ENCODE measurements around the gene SLC7A6. TPM values are rescaled to one million over a fixed set of nuclear protein-coding genes. Genes with fewer than 3 reads are reported as not detected.

Gene SLC7A6
- total and polyA plus RNA-seq, 2 of the 13 experiments (the other 11 are each of a cell fraction or from before 2014, with no cell fraction given) = 35.8 to 70.8 TPM

- peak; percentile 87 for TF ChIP-seq GFI1 (CRISPR knock-in tag; IDR thresholded peaks at IDR 0.05; ENCODE audit: borderline replicate concordance)
- TF ChIP-seq ZNF124 (CRISPR knock-in tag; IDR thresholded peaks at IDR 0.05) = peak; percentile 65; the same call in 1 of the 2 replicates
- TF ChIP-seq HIC2 (CRISPR knock-in tag; IDR thresholded peaks at IDR 0.05; ENCODE audit: low read depth) = peak; percentile 48; the same call in 1 of the 2 replicates
- no peak for TF ChIP-seq ZNF766 (CRISPR knock-in tag; IDR thresholded peaks at IDR 0.05; ENCODE audit: borderline replicate concordance)
- no peak for TF ChIP-seq ZNF530 (CRISPR knock-in tag; IDR thresholded peaks at IDR 0.05; ENCODE audit: low read depth)
- peak in 1 of 2 experiments; percentile 42; a peak in 1 of 4 replicates for TF ChIP-seq ATF4 (CRISPR knock-in tag; IDR thresholded peaks at IDR 0.05)
- 0 out of 2 replicates have a peak, but pooled peaks have one; percentile 53 for TF ChIP-seq ZNF576 (CRISPR knock-in tag; IDR thresholded peaks at IDR 0.05)
- peak; percentile 66 for TF ChIP-seq CCAR2 (optimal IDR thresholded peaks at IDR 0.05; ENCODE audit: low read depth, low read length)
- TF ChIP-seq CREM (IDR thresholded peaks at IDR 0.05) = peak; percentile 93
- TF ChIP-seq CREM (CRISPR knock-in tag; IDR thresholded peaks at IDR 0.05) = no peak
- peak; percentile 86; the same call in 1 of the 2 replicates for TF ChIP-seq ZBTB34 (CRISPR knock-in tag; IDR thresholded peaks at IDR 0.05)
- TF ChIP-seq IKZF5 (CRISPR knock-in tag; IDR thresholded peaks at IDR 0.05) = peak; percentile 95
- TF ChIP-seq UBTF (CRISPR knock-in tag; IDR thresholded peaks at IDR 0.05) = peak; percentile 58; the same call in 1 of the 2 replicates
- no peak for TF ChIP-seq ZNF878 (CRISPR knock-in tag; IDR thresholded peaks at IDR 0.05)
- peak; percentile 88; the same call in 1 of the 2 replicates for TF ChIP-seq ETV5 (CRISPR knock-in tag; IDR thresholded peaks at IDR 0.05; ENCODE audit: borderline replicate concordance)
- TF ChIP-seq PHF5A (CRISPR knock-in tag; IDR thresholded peaks at IDR 0.05; ENCODE audit: low read depth, unreplicated experiment) = peak; percentile 95
- TF ChIP-seq HBP1 (CRISPR knock-in tag; IDR thresholded peaks at IDR 0.05; ENCODE audit: low read depth) = peak; percentile 88
- no peak for TF ChIP-seq EED (CRISPR knock-in tag; IDR thresholded peaks at IDR 0.05)
- TF ChIP-seq MAFK (conservative IDR thresholded peaks at IDR 0.05 in 1 of 2, IDR thresholded peaks at IDR 0.05 in 1 of 2; ENCODE audit: low read length in 2 of 2) = peak; percentile 91 to 97
Observed at GRCh38 chr16:68281368-68282063, 17.2 kb downstream of the SLC7A6 start (continued).
